Nephron (organoid): ENCODE measurements around the gene C12orf54.
"Not testable (repeated sequence)": the region's sequence is repeated elsewhere in the genome, so short reads cannot be mapped to it uniquely, and the experiment has no call there.

ENCODE experiments used
- H3K27ac Mint-ChIP-seq, 3 experiments: 2 replicates each; pipeline ENCODE4 v1.8.0; 2020; ENCODE audit warnings: mixed read lengths in 3 of 3, mild to moderate bottlenecking in 2 of 3, moderate library complexity in 1 of 3
- H3K27me3 Mint-ChIP-seq: 2 replicates; pipeline ENCODE4 v1.8.0; 2021; ENCODE audit warnings: low read depth, mild to moderate bottlenecking, moderate library complexity, mixed read lengths
- H3K36me3 Mint-ChIP-seq: 2 replicates; pipeline ENCODE4 v1.8.0; 2020; ENCODE audit warnings: low read depth, mixed read lengths
- H3K4me1 Mint-ChIP-seq: 2 replicates; pipeline ENCODE4 v1.8.0; 2020; ENCODE audit warnings: mixed read lengths
- H3K4me3 Mint-ChIP-seq, 3 experiments: 2 replicates each; pipeline ENCODE4 v1.8.0; 2020; ENCODE audit warnings: mild to moderate bottlenecking in 3 of 3, mixed read lengths in 3 of 3, moderate library complexity in 2 of 3
- H3K9me3 Mint-ChIP-seq: 2 replicates; pipeline ENCODE4 v1.8.0; 2020; ENCODE audit warnings: mixed read lengths
- CTCF ChIP-seq, 3 experiments: fragments of 200-600 bp; sonication (generic); IDR thresholded peaks; one replicate each; pipeline ENCODE4 v1.5.0; 2021; ENCODE audit warnings: antibody characterized with exemption in 3 of 3; ENCODE audit not compliant: unreplicated experiment in 3 of 3

The C12orf54 gene

GRCh38 chr12:48482198-48482597 is at the start of gene C12orf54:
C12orf54 (plus strand) TSS chr12:48482498; CDS start chr12:48483297, 799 bp downstream.
- H3K27ac Mint-ChIP-seq = no peak within 1 kb of the TSS

GRCh38 chr12:48434016-48434415 is 48.3 kb upstream of the C12orf54 start:
- H3K4me1 Mint-ChIP-seq, H3K4me3 Mint-ChIP-seq, H3K27me3 Mint-ChIP-seq, H3K36me3 Mint-ChIP-seq, H3K27ac Mint-ChIP-seq: not testable (repeated sequence)
- H3K9me3 Mint-ChIP-seq = peaks cover 41% of the 10 kb centered on the region

More at GRCh38 chr12:48482198-48482597, at the start of gene C12orf54:
- TF ChIP-seq CTCF (IDR thresholded peaks at IDR 0.05; ENCODE audit: unreplicated experiment in 3 of 3) = no peak
- Mint-ChIP-seq H3K27me3 (peaks cover 15% of the 10 kb centered on the region), H3K36me3 (no peaks in the 10 kb centered on the region), H3K4me3 (no peak within 1 kb of the TSS), H3K4me1 (no peaks in the 10 kb centered on the region), H3K9me3 (peaks cover 3% of the 10 kb centered on the region)

- Mint-ChIP-seq H3K27ac (no peak overlapping the region), H3K4me3 (no peak overlapping the region), H3K9me3 (peaks cover 9% of the 10 kb centered on the region), H3K4me1 (no peaks in the 10 kb centered on the region), H3K27me3 (no peaks in the 10 kb centered on the region), H3K36me3 (no peaks in the 10 kb centered on the region)
- TF ChIP-seq CTCF (IDR thresholded peaks at IDR 0.05; ENCODE audit: unreplicated experiment in 3 of 3) = no peak
These were observed 41.2 kb upstream of the C12orf54 start for GRCh38 chr12:48441069-48441468.

- H3K9me3 Mint-ChIP-seq = peaks cover 2% of the 10 kb centered on the region
- no peaks in the 10 kb centered on the region for H3K4me1 Mint-ChIP-seq
- no peak overlapping the region for H3K27ac Mint-ChIP-seq
- TF ChIP-seq CTCF (IDR thresholded peaks at IDR 0.05; ENCODE audit: unreplicated experiment in 3 of 3) = no peak
- no peaks in the 10 kb centered on the region for H3K27me3 Mint-ChIP-seq
- no peak overlapping the region for H3K4me3 Mint-ChIP-seq
- no peaks in the 10 kb centered on the region for H3K36me3 Mint-ChIP-seq
These were observed 40.0 kb upstream of the C12orf54 start for GRCh38 chr12:48442179-48442847.

GRCh38 chr12:48445538-48445937 is 36.8 kb upstream of the C12orf54 start:
- Mint-ChIP-seq H3K4me3 (no peak overlapping the region), H3K36me3 (no peaks in the 10 kb centered on the region), H3K4me1 (no peaks in the 10 kb centered on the region), H3K9me3 (peaks cover 9% of the 10 kb centered on the region), H3K27me3 (no peaks in the 10 kb centered on the region), H3K27ac (no peak overlapping the region)
- no peak for TF ChIP-seq CTCF (IDR thresholded peaks at IDR 0.05; ENCODE audit: unreplicated experiment in 3 of 3)

- Mint-ChIP-seq H3K9me3 (peaks cover 7% of the 10 kb centered on the region), H3K4me3 (no peak overlapping the region), H3K27ac (no peak overlapping the region), H3K4me1 (no peaks in the 10 kb centered on the region), H3K27me3 (peaks cover 2% of the 10 kb centered on the region), H3K36me3 (no peaks in the 10 kb centered on the region)
- TF ChIP-seq CTCF (IDR thresholded peaks at IDR 0.05; ENCODE audit: unreplicated experiment in 3 of 3) = no peak
These were observed 36.0 kb upstream of the C12orf54 start for GRCh38 chr12:48446161-48446776.
